HG03025 (cell line): Measurements from ENCODE around the gene FAM151B.
"Not testable (repeated sequence)": the region's sequence is repeated elsewhere in the genome, so short reads cannot be mapped to it uniquely, and the experiment has no call there.

Experiments used
- ATAC-seq: cut with Tn5 transposase; IDR thresholded peaks from one replicate; pipeline ENCODE4 v1.9.1; 2021; ENCODE audit warnings: mild to moderate bottlenecking, moderate library complexity; ENCODE audit not compliant: unreplicated experiment, low FRiP score

FAM151B gene

GRCh38 chr5:80580291-80580690 lies 92.4 kb downstream of the FAM151B start:
- not testable (repeated sequence) for ATAC-seq

GRCh38 chr5:80584770-80585169 lies 96.9 kb downstream of the FAM151B start:
- no peak for ATAC-seq

GRCh38 chr5:80588858-80589540 lies 101.1 kb downstream of the FAM151B start:
- no peak for ATAC-seq

GRCh38 chr5:80590766-80591165 lies 102.9 kb downstream of the FAM151B start:
- no peak for ATAC-seq

- no peak for ATAC-seq
Measured at GRCh38 chr5:80591352-80591751, 103.5 kb downstream of the FAM151B start.

GRCh38 chr5:80592105-80592504 lies 104.2 kb downstream of the FAM151B start:
- no peak for ATAC-seq
